B cell (primary cell): Measurements from ENCODE around the gene STK17B. TPM values are rescaled to one million over a fixed set of nuclear protein-coding genes. Genes with fewer than 3 reads are reported as not detected.
A peak's percentile ranks its signal among the peaks of the same experiment; 100 is the strongest.
"Not testable (repeated sequence)": the region's sequence is repeated elsewhere in the genome, so short reads cannot be mapped to it uniquely, and the experiment has no call there.

Source experiments
- ATAC-seq: fragments of 200-7000 bp; cut with Tn5 transposase; one replicate; pipeline ENCODE4 v1.10.0; 2021; ENCODE audit warnings: low read depth, mild to moderate bottlenecking, moderate number of reproducible peaks, moderate library complexity
- CTCF ChIA-PET: fragments of 350-600 bp; sonication (Branson Sonifier 250); formaldehyde crosslinking; loops from one replicate; lab custom pipeline; 2021; ENCODE audit warnings: antibody characterized with exemption, inconsistent platforms; lab: Charles Lee
- POLR2A ChIA-PET: fragments of 350-600 bp; sonication (Branson Sonifier 250); formaldehyde crosslinking; loops from one replicate; lab custom pipeline; 2021; ENCODE audit warnings: antibody characterized with exemption; lab: Charles Lee
- DNase-seq: peaks from one replicate; pipeline ENCODE4 v3.0.0; 2013
- H2AFZ ChIP-seq: 2 replicates; pipeline ENCODE4 v1.6.1; 2012; ENCODE audit warnings: mild to moderate bottlenecking, low read depth, low read length; ENCODE audit not compliant: insufficient read depth, poor library complexity, severe bottlenecking
- H3K27ac ChIP-seq, 2 donors: 1 replicate in 1 of 2; 2 replicates in 1 of 2; pipeline ENCODE4 v1.5.1; 2012 to 2013; ENCODE audit warnings: low read length in 2 of 2, mild to moderate bottlenecking in 2 of 2, moderate library complexity in 1 of 2
- H3K27me3 ChIP-seq, 4 experiments: fragments of 200-600 bp in 1 of 4; sonication (generic) in 1 of 4; replicated peaks in 1 of 4; 1 replicate in 2 of 4; 2 replicates in 2 of 4; pipeline versions ENCODE4 v1.6.1 to v1.7.0; 2013 to 2016; ENCODE audit warnings: low read length in 3 of 4, mild to moderate bottlenecking in 2 of 4, mixed read lengths in 1 of 4, moderate library complexity in 1 of 4; ENCODE audit not compliant: insufficient read depth in 4 of 4, control insufficient read depth in 3 of 4; ENCODE audit errors: control extremely low read depth in 1 of 4
- H3K36me3 ChIP-seq, 2 experiments: replicated peaks in 1 of 2; 1 replicate in 1 of 2; 2 replicates in 1 of 2; pipeline versions ENCODE4 v1.6.1 to v1.7.1; 2013; ENCODE audit warnings: low read length in 1 of 2; ENCODE audit not compliant: insufficient read depth in 2 of 2, control insufficient read depth in 1 of 2; ENCODE audit errors: control extremely low read depth in 1 of 2, extremely low read depth in 1 of 2
- H3K4me1 ChIP-seq, 2 donors: fragments of 200-600 bp in 1 of 2; sonication (generic) in 1 of 2; 1 replicate in 1 of 2; 2 replicates in 1 of 2; pipeline versions ENCODE4 v1.5.1 to v1.6.1; 2013 to 2017; ENCODE audit warnings: low read length in 2 of 2; ENCODE audit not compliant: control insufficient read depth in 2 of 2, insufficient read depth in 2 of 2
- H3K4me2 ChIP-seq: replicated peaks from 2 replicates; pipeline ENCODE3; 2012; ENCODE audit warnings: mild to moderate bottlenecking, low read depth, low read length; ENCODE audit not compliant: poor library complexity, severe bottlenecking
- H3K4me3 ChIP-seq, 5 experiments: fragments of 200-600 bp in 1 of 5; sonication (generic) in 1 of 5; 1 replicate in 3 of 5; 2 replicates in 2 of 5; pipeline versions ENCODE4 v1.5.1 to v1.7.0; 2011 to 2016; ENCODE audit warnings: low read length in 4 of 5, mild to moderate bottlenecking in 4 of 5, low read depth in 2 of 5, control low read depth in 1 of 5, moderate library complexity in 1 of 5; ENCODE audit not compliant: insufficient read depth in 1 of 5; ENCODE audit errors: control extremely low read depth in 1 of 5, extremely low read depth in 1 of 5
- H3K79me2 ChIP-seq: fragments of 200-600 bp; sonication (generic); one replicate; pipeline ENCODE4 v1.6.0; 2016; ENCODE audit warnings: low read length; ENCODE audit not compliant: control insufficient read depth, insufficient read depth
- H3K9ac ChIP-seq: fragments of 200-600 bp; sonication (generic); 2 replicates; pipeline ENCODE4 v1.6.1; 2017; ENCODE audit warnings: mild to moderate bottlenecking, low read length, moderate library complexity
- H3K9me3 ChIP-seq, 3 donors: one replicate each; pipeline versions ENCODE4 v1.6.1 to v1.7.1; 2013; ENCODE audit warnings: low read length in 2 of 3; ENCODE audit not compliant: control insufficient read depth in 2 of 3, insufficient read depth in 1 of 3; ENCODE audit errors: control extremely low read depth in 1 of 3
- H4K20me1 ChIP-seq: 2 replicates; pipeline ENCODE4 v1.6.0; 2012; ENCODE audit warnings: mild to moderate bottlenecking, low read length; ENCODE audit not compliant: insufficient read depth, control insufficient read depth, poor library complexity, severe bottlenecking
- H3K27ac Mint-ChIP-seq: one replicate; pipeline ENCODE4 v1.8.0; 2021; ENCODE audit warnings: mixed read lengths
- H3K27me3 Mint-ChIP-seq: one replicate; pipeline ENCODE4 v1.8.0; 2021; ENCODE audit warnings: mixed read lengths
- H3K4me1 Mint-ChIP-seq: one replicate; pipeline ENCODE4 v1.8.0; 2021; ENCODE audit warnings: mixed read lengths
- H3K4me3 Mint-ChIP-seq: one replicate; pipeline ENCODE4 v1.8.0; 2021; ENCODE audit warnings: mixed read lengths
- H3K9me3 Mint-ChIP-seq: one replicate; pipeline ENCODE4 v1.8.0; 2022; ENCODE audit warnings: mixed read lengths; ENCODE audit not compliant: insufficient read depth
- CTCF ChIP-seq: fragments of 200-600 bp; IDR thresholded peaks from one replicate; pipeline ENCODE4 v1.8.0; 2022; ENCODE audit warnings: antibody characterized with exemption, mild to moderate bottlenecking
- EZH2 ChIP-seq: IDR thresholded peaks from 2 replicates; pipeline ENCODE4 v1.6.1; 2012; ENCODE audit warnings: borderline replicate concordance, low read depth, mild to moderate bottlenecking, moderate library complexity, low read length; ENCODE audit not compliant: insufficient read depth, poor library complexity, severe bottlenecking
- WGBS: methylation state at CpG from one replicate; pipeline ENCODE4 v1.1.5; 2013; ENCODE audit warnings: missing lambda C conversion rate; ENCODE audit not compliant: insufficient coverage; 5-methylcytosine and 5-hydroxymethylcytosine counted together
- intact Hi-C: fragments of 100-400 bp; cut with micrococcal nuclease; formaldehyde crosslinking; loops from one replicate; pipeline ENCODE4 v1.10.0; 2022
- polyA plus RNA-seq: library from polyadenylated mRNA; depleted of rRNA; stranded (reverse); fragments of >200 nt; gene quantifications from 2 replicates; pipeline ENCODE4 v1.2.3, GENCODE V29; 2012
- total RNA-seq, 2 donors: library from RNA; stranded (reverse); fragments of 120-200 nt in 1 of 2; gene quantifications; 1 replicate in 1 of 2; 2 replicates in 1 of 2; pipeline versions ENCODE4 v1.2.3 to v1.2.4, GENCODE V29; 2013 to 2022

Gene STK17B
- total and polyA plus RNA-seq, 2 donors (not counting 1 experiment from before 2014, with no cell fraction given), result 120 to 249 TPM

- TF ChIP-seq CTCF, result no peak
- TF ChIP-seq EZH2, result no peak
- Histone ChIP-seq H3K4me1 (peaks cover 14 to 20% of the 10 kb centered on the region in 2 donors), H3K4me2 (no peak overlapping the region), H3K27ac (no peak overlapping the region), H4K20me1 (no peaks in the 10 kb centered on the region), H3K27me3 (no peaks in the 10 kb centered on the region), H3K9me3 (no peaks in the 10 kb centered on the region), H3K4me3 (no peak overlapping the region), H3K36me3 (no peaks in the 10 kb centered on the region), H3K79me2 (no peaks in the 10 kb centered on the region), H2AFZ (peak overlapping the region; percentile 32), H3K9ac (no peak overlapping the region)
- no peaks in the 10 kb centered on the region for H3K9me3 Mint-ChIP-seq
- POLR2A ChIA-PET, result no interaction called here
- H3K27me3 Mint-ChIP-seq, result no peaks in the 10 kb centered on the region
- CTCF ChIA-PET, result interaction anchor here (1.2 to 3.2 kb wide), 3 partner anchors 16 to 30 kb away, joined by 3 to 19 read pairs (median 7); no protein-coding TSS in a partner anchor
- H3K4me3 Mint-ChIP-seq, result no peak overlapping the region
- 100% methylated on average over 1 of the region's 5 CpGs for WGBS
- ATAC-seq (no peak), DNase-seq (no peak)
- H3K27ac Mint-ChIP-seq, result no peak overlapping the region
- intact Hi-C loops, result no loop called here
- peaks cover 29% of the 10 kb centered on the region for H3K4me1 Mint-ChIP-seq
Observed at GRCh38 chr2:196096982-196097745, 74.2 kb downstream of the STK17B start.

GRCh38 chr2:196096264-196096663 lies 75.1 kb downstream of the STK17B start:
- no CpG with 5 or more reads among the region's 4 CpGs for WGBS
- CTCF ChIA-PET, result interaction anchor here (1.2 to 3.2 kb wide), 3 partner anchors 15 to 29 kb away, joined by 3 to 19 read pairs (median 7); no protein-coding TSS in a partner anchor
- H3K9me3 Mint-ChIP-seq, result no peaks in the 10 kb centered on the region
- Histone ChIP-seq H3K9ac (no peak overlapping the region), H3K4me2 (no peak overlapping the region), H3K4me1 (peaks cover 5 to 11% of the 10 kb centered on the region in 2 donors), H3K79me2 (no peaks in the 10 kb centered on the region), H3K9me3 (no peaks in the 10 kb centered on the region), H3K27me3 (no peaks in the 10 kb centered on the region), H3K27ac (no peak overlapping the region), H2AFZ (no peak overlapping the region), H3K4me3 (no peak overlapping the region), H3K36me3 (no peaks in the 10 kb centered on the region), H4K20me1 (no peaks in the 10 kb centered on the region)
- ATAC-seq (no peak), DNase-seq (no peak)
- intact Hi-C loops, result no loop called here
- POLR2A ChIA-PET, result no interaction called here
- H3K4me3 Mint-ChIP-seq, result no peak overlapping the region
- H3K27ac Mint-ChIP-seq, result no peak overlapping the region
- TF ChIP-seq EZH2 (no peak), CTCF (no peak)
- H3K4me1 Mint-ChIP-seq, result peaks cover 20% of the 10 kb centered on the region
- no peaks in the 10 kb centered on the region for H3K27me3 Mint-ChIP-seq

DNA sequence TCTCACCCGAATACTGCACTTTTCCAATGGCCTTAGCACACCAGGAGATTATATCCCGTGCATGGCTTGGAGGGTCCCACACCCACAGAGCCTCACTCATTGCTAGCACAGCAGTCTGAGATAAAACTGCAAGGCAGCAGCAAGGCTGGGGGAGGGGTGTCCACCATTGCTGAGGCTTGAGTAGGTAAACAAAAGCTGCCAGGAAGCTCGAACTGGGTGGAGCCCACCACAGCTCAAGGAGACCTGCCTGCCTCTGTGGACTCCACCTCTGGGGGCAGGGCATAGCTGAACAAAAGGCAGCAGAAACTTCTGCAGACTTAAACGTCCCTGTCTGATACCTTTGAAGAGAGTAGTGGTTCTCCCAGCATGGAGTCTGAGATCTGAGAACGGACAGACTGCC lies 81.9 kb downstream of the STK17B start:
- H3K27me3 Mint-ChIP-seq, H3K4me2 ChIP-seq, H3K27ac ChIP-seq, H3K4me3 ChIP-seq, H3K9ac ChIP-seq, H3K27me3 ChIP-seq, H3K4me3 Mint-ChIP-seq, H3K79me2 ChIP-seq, DNase-seq, H3K4me1 Mint-ChIP-seq, H3K9me3 ChIP-seq, H4K20me1 ChIP-seq, ATAC-seq, H2AFZ ChIP-seq, H3K4me1 ChIP-seq, H3K27ac Mint-ChIP-seq, H3K36me3 ChIP-seq, intact Hi-C loops, H3K9me3 Mint-ChIP-seq, POLR2A ChIA-PET: not testable (repeated sequence)
- CTCF ChIA-PET, result interaction anchor here (1.5 kb wide), 1 partner anchor 10 kb away, joined by 6 read pairs; no protein-coding TSS in a partner anchor
- 94% methylated on average over 4 of the region's 5 CpGs for WGBS
